Measurements from ENCODE around the gene CDH12. TPM values are rescaled to one million over a fixed set of nuclear protein-coding genes. Genes with fewer than 3 reads are reported as not detected.

Gene CDH12
- total RNA-seq, result not detected in 2 replicates

DNA sequence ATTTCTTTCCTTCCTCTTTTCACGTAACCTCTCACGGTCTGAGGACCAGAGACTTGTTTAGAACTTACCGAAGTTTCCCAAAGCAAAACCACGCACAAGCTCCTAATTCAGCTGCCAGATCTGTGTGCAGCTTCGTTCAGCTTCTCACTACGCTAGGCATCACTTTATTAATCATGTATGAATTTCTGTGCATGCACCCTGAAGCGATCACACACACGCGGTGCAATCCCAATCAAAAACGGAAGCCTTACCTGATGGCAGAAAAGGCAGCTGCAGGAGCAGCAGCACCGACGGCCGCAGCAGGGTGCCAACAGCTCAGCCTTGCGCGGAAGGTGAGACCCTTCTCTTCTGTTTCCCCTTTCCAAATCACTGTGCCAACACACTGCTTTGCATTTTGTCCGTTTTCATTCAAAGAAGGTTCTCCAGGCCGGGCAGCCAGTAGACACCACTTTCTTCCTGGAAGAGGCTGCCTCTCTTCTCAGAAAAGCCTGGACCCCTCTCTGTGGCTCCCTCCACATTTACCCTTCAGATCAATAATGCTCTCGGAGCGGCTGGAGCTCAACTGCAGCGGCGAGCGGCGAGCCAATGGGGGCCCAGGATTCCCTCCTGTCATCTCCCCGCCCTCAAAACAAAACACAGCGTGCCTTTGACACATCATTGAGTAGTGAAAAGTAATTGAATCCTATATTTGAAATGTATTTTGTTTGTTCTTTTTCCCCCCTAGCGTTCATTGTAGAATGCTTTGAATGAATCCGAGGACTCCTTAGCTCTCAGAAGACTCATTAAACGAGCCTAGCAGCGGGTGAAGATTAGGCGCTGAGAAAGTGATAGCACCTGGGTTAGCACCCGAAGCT is at the start of gene CDH12:
TSS of gene CDH12 (minus strand) at position 538 of the 854 bp plus-strand sequence.

Data from nasal cavity respiratory epithelium epithelial cell of viscerocranial mucosa (primary cell).